Occipital lobe (tissue), 2 donors: ENCODE measurements around the gene RPS15A. TPM values are rescaled to one million over a fixed set of nuclear protein-coding genes. Genes with fewer than 3 reads are reported as not detected.

ENCODE experiments used
- DNase-seq: peaks from one replicate; lab custom pipeline; 2025; lab: John Stamatoyannopoulos, UW
- total RNA-seq: library from RNA; depleted of rRNA; stranded (reverse); fragments of >200 nt; gene quantifications from one replicate; pipeline ENCODE4 v1.2.3, GENCODE V29; 2014

The RPS15A gene
- total RNA-seq = 2,037 TPM

GRCh38 chr16:18789850-18790706, at the start of gene RPS15A:
Gene RPS15A (minus strand): TSS chr16:18790334. CDS start chr16:18789113, 1,221 bp downstream.
- peak; percentile 89 for DNase-seq

GRCh38 chr16:18839555-18839954, 49.4 kb upstream of the RPS15A start:
- DNase-seq = no peak

- DNase-seq = no peak
These were observed 46.6 kb upstream of the RPS15A start for GRCh38 chr16:18836702-18837101.

DNA sequence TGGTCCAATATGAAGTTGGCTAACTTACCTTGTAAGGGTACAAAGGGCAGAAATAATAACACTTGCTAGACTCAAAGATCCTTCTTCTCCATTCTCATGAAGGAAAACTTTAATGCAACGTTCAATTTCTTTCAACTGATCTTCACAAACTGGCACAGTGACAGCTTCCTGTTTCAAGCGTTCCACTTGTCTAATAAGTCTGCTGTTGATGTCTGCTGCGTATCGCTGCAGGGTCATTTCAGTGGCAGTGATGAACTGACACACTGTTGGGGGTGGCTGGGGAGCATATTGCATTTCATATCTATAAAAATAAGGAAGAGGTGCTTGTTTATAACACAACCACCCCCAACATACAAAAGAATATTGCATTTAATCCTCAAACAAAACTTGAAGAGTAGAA, 44.7 kb upstream of the RPS15A start:
- DNase-seq = no peak

DNA sequence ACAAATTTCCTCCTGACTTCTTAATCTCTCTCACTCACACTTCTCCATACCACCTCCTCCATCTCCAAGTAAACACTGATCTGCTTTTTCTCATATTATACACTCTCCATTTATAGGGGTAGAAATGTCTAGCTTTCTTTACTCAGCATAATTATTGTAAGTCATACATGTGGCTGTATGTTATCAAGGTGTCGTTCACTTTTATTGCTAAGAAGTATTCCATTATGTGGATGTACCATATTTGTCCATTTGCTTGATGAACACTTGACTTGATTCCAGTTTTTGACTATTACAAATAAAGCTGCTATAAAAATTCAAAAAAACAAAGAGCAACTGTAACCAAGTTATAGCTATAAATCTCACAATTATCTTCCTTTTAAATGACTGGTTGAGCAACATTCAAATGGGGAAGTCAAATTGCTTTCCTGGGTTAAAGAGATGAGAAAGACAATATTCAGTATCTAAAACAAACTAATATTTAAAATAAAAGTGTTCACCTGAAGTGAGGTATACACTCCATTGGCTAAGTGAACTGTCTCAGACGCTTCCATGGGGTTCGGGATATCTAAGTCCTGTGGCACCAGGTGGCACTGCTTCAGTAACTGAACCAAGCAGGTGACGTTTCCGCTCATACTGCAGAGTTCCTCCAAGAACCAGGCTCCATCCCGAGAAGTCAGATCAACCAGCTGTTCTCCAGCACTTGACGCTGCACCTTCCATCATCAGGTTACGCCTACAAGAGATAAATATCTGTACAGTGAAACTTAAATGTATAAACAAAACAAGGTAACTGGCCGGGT, 43.8 kb upstream of the RPS15A start:
- DNase-seq = no peak

DNA sequence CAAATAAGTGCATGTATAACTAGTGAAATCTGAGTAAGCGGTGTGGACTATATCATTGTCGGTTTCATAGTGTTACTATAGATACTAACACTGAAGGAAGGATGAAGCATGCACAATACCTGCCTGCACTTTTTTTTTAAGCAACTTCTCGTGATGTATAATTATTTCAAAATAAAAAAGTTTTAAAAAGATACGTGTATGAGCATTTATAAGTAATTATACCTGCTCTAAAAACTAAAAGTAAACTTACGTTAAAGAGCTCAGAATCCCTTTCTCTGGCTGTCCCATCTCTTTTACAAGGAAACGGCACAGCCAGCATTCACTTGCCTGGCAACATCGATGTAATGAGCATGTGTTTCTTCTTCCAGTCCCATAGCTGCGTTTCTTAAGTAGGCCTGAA, 42.5 kb upstream of the RPS15A start:
- no peak for DNase-seq

- DNase-seq = no peak
These were observed 41.9 kb upstream of the RPS15A start for GRCh38 chr16:18832006-18832405.

GRCh38 chr16:18829251-18829650, 39.1 kb upstream of the RPS15A start:
- no peak for DNase-seq

DNA sequence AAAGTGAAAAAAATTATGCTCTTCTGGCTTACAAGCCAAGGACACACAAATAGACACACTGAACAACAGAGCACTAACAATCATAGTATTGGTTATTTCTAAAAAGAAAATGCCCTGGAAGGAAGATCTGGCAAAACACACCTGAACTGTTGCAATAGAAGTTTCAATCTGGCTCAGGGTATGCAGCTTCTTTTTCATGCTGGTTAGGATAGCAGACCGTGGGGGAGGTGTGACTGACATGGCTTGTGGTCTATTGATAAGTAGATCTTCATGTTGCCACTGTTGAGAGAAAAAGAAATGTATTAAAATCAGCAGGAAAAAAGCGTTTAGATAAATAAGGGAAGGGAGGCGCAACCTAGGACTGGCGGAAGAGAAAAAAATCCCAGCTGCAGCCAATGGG, 37.8 kb upstream of the RPS15A start:
- DNase-seq = no peak

DNA sequence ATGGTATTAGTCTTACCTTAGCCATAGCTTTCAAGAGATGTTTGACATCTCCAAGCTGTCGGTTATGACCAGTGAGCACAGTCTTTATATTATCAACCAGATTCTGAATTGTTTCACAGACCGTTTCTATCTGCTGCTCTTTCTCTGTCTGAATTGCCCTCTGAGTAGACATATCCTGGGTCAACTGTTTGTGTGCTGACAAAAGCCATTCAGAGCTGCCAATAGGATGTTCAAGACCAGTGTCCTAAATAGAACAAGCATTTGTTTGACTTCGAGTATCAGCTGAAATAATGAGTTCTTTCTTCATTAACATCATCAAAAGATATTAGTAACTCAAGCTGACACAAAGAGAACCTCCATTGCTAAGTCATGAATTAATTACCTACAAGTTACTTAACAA, 26.2 kb upstream of the RPS15A start:
- peak; percentile 1 for DNase-seq

DNA sequence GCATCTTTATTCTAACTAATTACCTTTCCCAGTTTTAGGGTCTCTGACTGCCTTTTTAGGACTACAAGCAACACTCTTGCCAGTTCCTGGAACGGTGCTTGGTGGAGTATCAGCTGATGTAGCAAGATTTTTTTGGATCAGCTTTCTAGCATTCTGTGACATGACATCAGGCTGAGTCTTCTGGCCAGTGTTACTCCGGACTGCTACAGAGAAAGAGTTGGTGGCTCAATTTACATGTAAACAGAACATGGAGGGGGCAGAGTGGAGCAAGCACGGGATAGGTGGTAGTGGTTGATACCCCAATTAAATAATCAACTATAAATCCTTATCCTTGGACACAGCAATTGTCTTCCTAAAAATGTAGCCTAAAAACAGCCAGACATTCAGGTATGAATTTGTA, 21.8 kb upstream of the RPS15A start:
- DNase-seq = no peak

DNA sequence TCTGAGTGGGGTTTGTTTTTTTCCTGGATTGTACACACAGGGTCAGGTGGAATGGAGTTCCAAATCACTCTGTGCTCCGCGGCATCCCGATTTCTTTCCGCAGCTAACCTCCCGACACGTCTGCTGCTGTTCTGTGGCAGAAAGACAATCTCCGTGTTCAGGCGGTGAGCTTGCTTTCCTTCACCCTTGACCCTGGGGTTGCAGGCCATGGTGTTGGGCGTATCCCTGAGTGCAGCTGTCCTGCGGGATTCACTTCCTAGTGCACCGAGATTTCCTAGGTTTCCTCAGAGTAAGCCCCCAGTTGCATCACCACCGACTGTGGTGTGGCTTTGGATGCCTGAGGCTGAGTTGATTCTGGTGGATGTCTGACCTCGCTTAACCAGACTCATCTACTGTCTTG, 19.0 kb upstream of the RPS15A start:
- no peak for DNase-seq

DNA sequence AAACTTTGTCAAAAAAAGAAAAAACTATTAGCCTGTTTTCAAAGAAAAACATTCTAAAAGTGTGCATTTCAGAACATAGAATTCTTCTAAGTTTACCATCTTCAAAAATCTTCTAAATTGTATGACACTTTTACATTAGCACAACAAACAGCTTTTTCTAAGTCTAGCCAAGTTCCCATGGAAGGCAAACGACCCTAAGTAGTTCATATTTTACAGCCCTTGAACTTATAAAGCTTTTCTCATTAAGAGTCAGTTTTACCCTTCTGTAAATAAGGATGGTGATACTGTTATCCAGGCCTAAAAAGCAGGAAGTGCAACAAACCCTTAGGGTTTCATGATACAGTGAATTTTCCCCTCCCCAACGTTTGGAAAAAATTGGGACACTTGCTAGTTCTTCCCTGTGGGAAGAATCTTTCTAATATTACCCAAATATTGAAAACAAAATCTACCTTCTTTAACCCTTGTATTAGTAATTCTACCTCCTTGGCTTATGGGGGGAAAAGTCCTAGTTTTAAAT, 15.2 kb upstream of the RPS15A start:
- no peak for DNase-seq

DNA sequence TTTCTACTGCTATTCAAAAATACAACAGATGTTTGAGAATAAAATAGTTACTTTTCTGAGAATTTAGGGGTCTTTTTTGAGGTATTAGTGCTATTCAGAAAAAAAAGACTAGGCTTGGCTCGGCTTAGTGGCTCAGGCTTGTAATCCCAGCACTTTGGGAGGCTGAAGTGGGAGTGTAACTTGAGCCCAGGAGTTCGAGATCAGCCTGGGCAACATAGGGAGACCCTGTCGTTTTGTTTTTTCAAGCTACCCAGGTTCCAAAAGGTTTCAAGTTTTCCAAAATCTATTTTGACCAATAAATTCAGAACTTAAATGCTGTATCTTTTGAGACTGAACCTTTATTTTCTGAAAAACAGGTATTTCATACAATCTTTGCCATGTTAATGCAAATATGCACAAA, 14.4 kb upstream of the RPS15A start:
- no peak for DNase-seq

- DNase-seq = no peak
These were observed 13.7 kb upstream of the RPS15A start for GRCh38 chr16:18803569-18804462.

GRCh38 chr16:18802767-18803343, 12.7 kb upstream of the RPS15A start:
- no peak for DNase-seq

- DNase-seq = peak; percentile 99
These were observed 11.2 kb upstream of the RPS15A start, which contains the start of gene ARL6IP1 for GRCh38 chr16:18801145-18801972. Gene ARL6IP1 (minus strand): TSS chr16:18801549. CDS start chr16:18801466, 83 bp downstream.

GRCh38 chr16:18800775-18801144, 10.6 kb upstream of the RPS15A start:
- DNase-seq = no peak

DNA sequence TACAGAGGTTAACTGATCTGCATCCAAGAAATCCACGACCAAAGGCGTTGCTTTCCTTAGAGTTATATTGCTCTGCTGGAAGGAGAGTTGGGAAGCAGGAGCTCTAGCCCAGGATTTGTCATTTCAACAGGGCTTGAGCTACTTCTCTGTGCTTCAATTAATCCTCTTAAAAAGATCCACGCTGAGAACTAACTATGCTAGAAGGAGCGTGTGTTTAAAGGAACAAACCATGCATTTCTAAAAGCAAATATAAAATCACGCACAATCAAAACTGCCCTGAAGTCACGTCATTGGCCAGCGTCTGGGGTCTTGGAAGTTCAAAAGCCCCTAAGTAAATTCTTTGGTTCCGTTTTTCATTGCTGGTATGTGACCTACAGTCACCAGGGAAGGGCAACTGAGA, 10.2 kb upstream of the RPS15A start:
- no peak for DNase-seq

- DNase-seq = no peak
These were observed 9.4 kb upstream of the RPS15A start for GRCh38 chr16:18799500-18799899.
